HG03520 (cell line): ENCODE results near the gene CCDC183.
A peak's percentile ranks its signal among the peaks of the same experiment; 100 is the strongest.

ENCODE experiments used
- ATAC-seq: cut with Tn5 transposase; IDR thresholded peaks from one replicate; pipeline ENCODE4 v1.9.1; 2021; ENCODE audit warnings: mild to moderate bottlenecking, moderate library complexity; ENCODE audit not compliant: unreplicated experiment

The CCDC183 gene

DNA sequence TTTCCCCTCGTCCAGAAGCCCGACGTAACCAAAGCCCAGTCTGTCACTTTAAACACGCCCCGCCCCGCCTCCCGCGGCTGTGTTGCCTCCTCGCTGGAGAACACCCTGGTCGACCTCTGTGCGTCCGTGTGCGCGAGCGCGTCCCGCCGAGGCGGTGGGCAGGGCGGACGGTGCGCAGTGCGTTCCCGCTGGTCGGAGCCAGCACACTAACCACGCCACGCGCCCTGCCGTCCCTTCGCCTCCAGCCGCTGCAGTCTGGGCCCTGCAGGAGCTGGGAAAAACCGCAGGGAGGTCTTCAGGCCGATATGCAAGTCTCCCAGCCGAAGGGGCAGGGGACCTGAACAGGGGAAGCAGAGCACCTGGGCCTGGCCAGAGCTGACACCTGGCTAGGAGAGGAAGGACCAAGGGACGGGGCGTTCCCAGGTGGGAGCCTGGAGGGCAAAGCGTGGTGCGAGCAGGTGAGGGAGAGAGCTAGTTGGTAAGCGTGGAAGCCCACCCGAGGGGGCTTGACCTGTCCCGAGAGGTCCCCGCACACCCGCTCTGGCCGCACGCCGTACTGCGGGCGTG, 51.8 kb downstream of the CCDC183 start:
- ATAC-seq, result no peak

DNA sequence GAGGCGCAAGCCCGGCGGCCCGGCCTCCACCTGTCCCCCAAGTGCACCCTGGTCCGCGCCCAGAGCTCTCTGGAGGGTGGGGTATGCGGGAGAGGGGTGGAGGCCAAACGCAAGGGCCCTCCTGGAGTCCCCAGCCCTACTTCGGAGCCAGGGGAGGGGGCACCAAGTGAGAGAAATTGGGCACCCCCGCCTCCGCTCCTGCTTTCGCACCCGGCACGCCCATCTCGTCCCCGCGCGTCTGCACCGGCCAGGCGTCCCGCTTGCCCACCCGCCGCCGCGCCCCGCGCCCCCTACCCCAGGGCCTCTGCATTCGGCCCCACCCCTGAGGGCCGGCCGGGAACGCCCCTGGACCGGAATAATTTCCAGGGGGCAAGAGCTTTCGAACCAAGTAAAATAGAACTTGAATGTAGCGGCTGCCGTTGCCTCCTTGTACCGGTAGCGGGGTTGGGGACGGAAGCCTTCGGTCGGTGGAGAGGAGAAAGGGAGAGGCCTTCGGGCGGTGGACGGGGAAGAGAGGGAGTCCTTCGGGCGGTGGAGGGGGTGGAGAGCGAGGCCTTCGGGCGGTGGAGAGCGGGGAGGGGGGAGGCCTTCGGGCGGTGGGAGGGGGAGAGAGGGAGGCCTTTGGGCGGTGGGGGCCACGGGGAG, 52.4 kb downstream of the CCDC183 start:
- no peak for ATAC-seq

DNA sequence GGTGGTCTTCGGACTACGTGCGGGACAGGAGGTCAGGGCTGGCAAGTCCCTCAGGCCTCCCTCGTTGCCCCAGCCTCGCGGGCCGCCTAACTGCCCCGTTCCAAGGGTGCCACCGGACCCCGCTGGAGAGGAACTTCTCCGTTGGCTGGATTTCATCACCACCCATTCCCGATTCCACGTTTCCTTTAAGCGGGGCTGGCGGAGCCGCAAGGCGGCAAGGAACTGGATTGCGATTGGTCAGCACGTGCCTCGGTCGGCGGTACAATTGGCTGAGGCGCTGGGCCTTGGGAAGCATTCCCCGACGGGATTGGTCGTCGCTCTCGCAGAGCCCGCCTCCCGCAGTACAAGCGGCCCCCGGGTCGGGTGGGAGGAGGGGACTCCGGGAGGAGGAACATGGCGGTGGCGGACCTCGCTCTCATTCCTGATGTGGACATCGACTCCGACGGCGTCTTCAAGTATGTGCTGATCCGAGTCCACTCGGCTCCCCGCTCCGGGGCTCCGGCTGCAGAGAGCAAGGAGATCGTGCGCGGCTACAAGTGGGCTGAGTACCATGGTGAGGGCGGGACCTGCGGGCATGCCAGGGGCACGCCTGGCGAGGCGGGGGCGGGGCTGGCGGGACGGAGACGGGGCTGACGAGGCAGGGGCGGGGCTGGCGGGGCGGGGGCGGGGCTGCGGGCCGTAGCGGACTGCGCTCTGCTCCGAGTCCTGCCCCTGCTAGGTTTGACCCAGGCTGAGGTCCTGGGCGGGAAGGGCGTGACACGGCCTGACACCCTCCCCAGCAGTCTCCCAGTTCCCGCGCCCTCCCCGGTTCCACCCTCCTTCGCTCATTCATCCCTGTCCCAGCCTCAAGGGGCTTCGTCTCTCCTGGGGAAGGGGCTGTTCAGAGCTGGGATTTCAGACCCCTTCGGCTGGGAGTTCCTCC, 53.2 kb downstream of the CCDC183 start, which contains the start of gene PHPT1:
Gene PHPT1, plus strand, starts transcription at position 372 of the 922 bp plus-strand sequence. Its CDS starts 22 bp downstream, at position 394.
- peak; percentile 82 for ATAC-seq

DNA sequence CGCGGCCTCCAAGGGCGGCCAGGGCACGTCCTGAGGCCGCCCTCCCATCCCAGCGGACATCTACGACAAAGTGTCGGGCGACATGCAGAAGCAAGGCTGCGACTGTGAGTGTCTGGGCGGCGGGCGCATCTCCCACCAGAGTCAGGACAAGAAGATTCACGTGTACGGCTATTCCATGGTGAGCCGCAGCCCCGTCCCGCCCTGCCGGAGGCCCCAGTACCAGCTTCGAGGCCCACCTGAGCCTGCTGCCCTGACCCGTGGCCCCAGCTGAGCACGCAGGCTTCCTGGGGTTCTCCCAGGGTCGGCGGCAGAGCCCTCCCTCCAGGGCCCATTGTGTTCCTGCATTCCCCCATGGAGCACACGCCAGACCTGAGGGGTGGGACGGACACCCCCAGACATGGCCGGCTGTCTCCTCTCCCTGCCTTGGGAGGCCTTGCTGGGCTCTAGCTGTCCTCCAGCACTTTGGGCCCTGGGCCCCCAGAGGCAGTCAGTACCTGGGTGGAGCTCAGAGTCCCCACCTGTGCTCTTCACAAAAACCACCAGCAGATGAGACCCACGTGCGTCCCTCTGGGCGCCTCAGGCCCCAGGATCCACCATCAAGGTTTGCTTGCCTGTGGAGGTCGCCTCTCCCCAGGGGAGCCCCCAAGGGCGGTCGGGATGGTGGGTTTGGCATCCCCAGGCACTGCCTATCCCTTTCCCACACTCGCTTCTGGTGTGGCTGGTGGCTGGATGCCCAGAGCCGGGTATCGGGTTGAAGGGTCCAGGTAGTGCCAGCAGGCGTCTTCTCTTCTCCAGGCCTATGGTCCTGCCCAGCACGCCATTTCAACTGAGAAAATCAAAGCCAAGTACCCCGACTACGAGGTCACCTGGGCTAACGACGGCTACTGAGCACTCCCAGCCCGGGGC, 54.1 kb downstream of the CCDC183 start:
- no peak for ATAC-seq

DNA sequence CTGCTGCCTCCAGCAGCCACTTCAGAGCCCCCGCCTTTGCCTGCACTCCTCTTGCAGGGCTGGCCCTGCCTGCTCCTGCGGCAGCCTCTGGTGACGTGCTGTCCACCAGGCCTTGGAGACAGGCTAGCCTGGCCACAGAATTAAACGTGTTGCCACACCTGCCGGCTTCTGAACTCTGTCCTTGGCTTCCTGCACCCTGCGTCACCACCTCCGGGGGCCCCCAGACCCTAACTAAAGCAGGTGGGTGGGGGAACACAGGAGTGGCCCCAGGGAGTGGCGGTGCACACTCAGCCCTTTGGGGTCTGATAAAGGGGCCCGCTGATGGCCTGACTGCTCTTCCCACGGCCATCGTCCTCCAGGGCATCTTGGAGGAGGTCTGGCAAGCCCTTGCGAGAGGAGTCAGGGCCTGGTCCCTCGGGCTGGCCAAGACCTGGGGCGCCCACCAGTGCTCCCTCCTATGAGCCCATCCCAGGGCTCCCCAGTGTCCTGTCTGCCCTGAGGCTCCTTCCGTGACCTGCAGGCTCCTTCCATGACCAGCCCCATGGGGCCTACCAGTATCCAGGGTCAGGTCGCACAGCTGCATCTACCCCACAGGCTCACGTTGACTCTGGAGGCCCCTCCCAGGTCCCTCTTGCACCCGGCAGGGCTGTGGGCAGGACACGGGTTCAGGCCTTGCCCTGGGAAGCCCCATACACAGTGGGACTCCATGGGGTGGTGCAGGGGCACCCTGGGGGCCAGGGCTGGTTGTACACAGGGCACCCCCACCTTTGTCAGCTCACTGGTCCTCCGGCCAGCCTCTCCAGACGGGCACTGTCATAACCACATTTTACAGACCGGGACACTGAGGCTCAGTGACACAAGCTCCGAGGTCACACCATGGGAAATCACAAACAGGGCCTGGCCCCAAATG, 55.0 kb downstream of the CCDC183 start:
- no peak for ATAC-seq

DNA sequence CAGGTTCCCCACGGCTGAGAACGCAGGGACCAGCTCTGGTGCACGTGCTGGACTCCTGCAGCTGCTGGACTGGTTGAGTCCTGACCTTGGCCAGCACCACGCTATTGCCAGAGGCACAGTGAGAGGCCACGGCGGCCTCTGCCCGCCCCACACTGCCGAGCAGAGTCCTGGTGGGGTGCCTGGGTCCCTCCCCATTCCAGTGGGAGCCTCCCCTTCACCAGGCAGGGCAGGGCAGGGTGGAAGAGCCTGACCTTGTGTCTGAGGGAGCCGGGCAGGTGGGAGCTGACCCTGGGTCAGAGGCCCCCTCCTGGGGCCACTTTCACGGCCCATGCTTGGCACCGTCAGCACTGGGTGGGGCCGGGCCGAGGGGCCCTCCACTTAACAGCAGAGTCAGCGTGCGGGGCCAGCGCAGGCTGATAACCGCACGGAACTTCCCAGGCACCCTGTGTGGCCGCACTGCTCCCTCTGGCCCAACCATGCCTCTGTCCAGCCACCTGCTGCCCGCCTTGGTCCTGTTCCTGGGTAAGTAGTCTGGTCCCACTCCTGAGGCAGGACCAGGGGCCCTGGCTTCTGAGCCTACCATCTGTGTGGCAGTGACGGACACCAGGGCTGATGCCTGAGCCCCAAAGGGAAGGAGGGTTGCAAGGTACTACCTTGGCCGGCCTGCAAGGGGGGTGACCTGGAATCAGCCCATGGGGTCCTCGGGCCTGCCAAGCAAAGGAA, 56.0 kb downstream of the CCDC183 start, which contains the start of gene MAMDC4:
Gene MAMDC4, plus strand, starts transcription at position 406 of the 723 bp plus-strand sequence. Its CDS starts 71 bp downstream, at position 477.
- no peak for ATAC-seq

DNA sequence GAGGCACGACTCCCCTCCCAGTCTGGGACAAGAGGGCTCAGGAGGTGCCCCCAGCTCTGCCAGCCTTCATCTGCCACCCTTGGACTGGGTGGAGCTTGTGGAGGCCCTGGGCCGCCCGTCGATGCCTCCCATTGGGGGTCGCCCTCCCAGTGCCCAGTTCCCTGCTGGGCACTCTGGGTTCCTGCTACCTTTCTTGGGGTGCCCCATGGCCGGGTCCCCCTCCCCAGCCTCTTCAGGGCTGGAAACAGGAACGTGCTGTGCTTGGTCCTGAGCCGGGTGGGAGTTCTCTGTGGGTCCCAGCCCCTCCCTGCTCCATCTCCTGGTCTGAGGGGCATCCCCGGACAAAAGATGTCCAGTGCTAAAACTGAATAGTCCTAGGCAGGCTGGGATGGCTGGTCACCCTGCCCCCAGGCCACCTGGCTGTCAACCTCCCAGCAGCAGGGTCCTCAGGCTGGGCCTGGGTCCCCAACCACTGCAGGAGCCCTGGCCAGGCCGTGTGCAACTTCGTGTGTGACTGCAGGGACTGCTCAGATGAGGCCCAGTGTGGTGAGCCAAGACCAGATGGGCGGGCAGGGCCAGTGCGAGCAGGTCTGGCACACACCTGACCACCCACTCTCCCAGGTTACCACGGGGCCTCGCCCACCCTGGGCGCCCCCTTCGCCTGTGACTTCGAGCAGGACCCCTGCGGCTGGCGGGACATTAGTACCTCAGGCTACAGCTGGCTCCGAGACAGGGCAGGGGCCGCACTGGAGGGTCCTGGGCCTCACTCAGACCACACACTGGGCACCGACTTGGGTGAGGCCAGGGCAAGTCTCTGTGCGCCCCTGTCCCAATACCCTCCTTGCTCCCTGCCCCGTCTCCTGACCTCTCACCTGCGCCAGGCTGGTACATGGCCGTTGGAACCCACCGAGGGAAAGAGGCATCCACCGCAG, 56.8 kb downstream of the CCDC183 start:
- ATAC-seq, result no peak

DNA sequence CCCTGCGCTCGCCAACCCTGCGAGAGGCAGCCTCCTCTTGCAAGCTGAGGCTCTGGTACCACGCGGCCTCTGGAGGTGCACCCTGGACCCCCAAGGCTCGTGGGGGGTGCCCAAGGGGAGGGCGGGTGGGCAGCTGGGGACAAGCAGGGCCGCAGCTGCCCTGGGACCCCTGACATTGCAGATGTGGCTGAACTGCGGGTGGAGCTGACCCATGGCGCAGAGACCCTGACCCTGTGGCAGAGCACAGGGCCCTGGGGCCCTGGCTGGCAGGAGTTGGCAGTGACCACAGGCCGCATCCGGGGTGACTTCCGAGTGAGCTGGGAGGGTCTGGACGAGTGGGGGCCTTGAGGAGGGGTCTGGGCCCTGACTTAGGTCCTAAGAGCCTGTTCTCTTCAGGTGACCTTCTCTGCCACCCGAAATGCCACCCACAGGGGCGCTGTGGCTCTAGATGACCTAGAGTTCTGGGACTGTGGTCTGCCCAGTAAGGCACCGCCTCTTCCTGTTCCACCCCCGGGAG, 57.5 kb downstream of the CCDC183 start:
- no peak for ATAC-seq

DNA sequence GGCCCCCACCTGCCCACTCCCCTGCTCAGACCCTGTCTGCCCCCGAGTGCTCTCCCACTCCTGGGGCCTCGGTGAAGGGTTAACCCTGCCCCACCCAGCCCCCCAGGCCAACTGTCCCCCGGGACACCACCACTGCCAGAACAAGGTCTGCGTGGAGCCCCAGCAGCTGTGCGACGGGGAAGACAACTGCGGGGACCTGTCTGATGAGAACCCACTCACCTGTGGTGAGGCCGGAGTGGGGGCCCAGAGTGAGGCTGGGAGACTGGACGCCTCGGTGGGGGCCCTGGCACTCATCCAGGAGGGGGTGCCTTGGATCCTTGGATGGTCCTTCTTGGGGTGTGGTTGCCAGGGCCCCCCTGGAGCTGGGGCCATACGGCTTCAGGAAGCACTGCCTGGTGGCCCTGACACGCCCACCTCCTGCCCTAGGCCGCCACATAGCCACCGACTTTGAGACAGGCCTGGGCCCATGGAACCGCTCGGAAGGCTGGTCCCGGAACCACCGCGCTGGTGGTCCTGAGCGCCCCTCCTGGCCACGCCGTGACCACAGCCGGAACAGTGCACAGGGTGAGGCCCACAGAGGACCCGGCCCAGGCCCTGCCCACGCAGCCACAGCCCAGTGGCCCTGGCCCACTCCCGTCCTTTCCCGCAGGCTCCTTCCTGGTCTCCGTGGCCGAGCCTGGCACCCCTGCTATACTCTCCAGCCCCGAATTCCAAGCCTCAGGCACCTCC, 58.1 kb downstream of the CCDC183 start:
- ATAC-seq, result no peak

DNA sequence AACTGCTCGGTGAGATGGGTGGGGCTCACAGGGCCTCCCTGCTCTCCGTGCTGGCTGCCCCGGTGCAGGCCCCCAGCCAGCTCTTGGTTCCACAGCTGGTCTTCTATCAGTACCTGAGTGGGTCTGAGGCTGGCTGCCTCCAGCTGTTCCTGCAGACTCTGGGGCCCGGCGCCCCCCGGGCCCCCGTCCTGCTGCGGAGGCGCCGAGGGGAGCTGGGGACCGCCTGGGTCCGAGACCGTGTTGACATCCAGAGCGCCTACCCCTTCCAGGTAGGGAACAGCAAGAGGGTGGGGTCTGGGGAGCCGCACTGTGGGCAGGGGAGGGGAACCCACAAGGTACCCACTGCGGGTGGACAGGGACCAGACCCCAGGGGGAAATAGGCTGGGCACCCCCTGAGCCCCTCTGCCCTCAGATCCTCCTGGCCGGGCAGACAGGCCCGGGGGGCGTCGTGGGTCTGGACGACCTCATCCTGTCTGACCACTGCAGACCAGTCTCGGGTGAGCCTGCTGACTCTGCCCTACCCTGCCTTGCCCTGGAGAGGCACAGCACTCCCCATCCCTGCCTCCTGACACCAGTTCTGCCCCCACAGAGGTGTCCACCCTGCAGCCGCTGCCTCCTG, 58.8 kb downstream of the CCDC183 start:
- ATAC-seq, result no peak

DNA sequence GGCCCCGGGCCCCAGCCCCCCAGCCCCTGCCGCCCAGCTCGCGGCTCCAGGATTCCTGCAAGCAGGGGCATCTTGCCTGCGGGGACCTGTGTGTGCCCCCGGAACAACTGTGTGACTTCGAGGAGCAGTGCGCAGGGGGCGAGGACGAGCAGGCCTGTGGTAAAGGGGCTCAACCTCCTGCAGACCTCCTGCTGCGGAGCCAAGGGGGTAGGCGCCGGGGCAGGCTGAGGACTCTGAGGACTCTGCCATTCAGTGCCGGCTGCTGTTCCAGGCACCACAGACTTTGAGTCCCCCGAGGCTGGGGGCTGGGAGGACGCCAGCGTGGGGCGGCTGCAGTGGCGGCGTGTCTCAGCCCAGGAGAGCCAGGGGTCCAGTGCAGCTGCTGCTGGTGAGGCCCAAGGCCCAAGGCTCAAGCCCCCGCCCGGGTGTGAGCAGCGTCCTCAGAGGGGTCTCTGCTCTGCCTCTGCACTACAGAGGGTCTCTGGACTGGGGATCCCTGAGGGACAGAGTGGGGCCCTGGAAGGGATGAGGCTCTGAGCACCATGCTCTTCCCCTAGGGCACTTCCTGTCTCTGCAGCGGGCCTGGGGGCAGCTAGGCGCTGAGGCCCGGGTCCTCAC, 59.4 kb downstream of the CCDC183 start:
- no peak for ATAC-seq

DNA sequence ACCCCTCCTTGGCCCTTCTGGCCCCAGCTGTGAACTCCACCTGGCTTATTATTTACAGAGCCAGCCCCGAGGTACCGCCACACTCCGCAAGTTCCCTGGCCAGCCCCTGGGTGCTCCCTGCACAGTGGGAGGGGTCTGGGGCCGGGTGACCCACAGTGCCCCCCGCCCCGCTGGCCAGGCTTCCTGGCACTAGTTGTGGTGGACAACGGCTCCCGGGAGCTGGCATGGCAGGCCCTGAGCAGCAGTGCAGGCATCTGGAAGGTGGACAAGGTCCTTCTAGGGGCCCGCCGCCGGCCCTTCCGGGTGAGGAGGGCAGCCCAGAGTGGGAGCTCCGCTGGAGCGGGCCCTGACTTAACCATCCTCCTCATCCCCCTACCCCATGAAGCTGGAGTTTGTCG, 59.9 kb downstream of the CCDC183 start:
- ATAC-seq, result no peak

DNA sequence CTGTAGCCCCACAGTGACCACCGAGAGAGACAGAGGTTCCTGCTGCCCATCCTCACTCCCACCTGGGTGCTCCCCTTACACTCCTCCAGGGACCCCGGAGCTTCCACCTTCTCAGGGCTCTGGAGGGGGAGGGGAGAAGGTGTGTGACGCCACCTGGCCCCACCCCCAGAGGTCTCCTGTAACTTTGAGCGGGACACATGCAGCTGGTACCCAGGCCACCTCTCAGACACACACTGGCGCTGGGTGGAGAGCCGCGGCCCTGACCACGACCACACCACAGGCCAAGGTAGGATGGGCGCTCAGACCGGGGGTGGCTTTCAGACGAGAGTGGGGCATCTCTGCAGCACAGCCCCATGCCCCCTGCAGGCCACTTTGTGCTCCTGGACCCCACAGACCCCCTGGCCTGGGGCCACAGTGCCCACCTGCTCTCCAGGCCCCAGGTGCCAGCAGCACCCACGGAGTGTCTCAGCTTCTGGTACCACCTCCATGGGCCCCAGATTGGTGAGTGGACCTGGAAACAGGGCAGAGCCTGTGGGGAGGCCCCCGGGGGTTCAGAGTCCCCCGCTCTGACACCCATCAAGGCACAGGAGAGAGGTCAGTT, 60.5 kb downstream of the CCDC183 start:
- no peak for ATAC-seq

DNA sequence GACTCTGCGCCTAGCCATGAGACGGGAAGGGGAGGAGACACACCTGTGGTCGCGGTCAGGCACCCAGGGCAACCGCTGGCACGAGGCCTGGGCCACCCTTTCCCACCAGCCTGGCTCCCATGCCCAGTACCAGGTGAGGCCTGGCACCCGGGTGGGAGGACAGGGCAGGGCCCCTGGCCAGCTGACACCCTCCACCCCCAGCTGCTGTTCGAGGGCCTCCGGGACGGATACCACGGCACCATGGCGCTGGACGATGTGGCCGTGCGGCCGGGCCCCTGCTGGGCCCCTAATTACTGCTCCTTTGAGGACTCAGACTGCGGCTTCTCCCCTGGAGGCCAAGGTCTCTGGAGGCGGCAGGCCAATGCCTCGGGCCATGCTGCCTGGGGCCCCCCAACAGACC, 61.0 kb downstream of the CCDC183 start:
- no peak for ATAC-seq
